Fibroblast of peridontal ligament (primary cell): ENCODE measurements around the gene TASL.
"Not testable (repeated sequence)": the region's sequence is repeated elsewhere in the genome, so short reads cannot be mapped to it uniquely, and the experiment has no call there.

Experiments
- DNase-seq: peaks from one replicate; pipeline ENCODE4 v3.0.0-alpha.2; 2010; ENCODE audit errors: extremely low read depth

TASL gene

DNA sequence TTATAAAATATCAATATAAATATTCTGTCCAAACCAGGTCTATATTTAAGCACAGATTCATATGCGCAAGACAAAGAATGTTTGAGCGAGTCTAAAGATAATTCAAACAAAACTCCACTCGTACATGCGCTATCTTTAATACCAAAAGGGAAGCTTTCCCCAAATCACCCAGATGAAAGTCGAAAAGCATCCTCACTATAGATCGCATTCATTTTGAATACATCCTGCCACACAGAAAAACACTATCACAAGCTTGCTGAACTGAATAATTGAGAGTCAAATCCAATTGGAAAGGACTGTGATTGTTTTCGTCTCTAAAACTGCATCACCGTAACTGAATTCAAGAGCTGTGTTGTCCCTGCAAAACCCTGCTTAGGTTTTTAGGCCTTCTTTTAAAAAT lies 685 bp downstream of the TASL start:
- DNase-seq = no peak

DNA sequence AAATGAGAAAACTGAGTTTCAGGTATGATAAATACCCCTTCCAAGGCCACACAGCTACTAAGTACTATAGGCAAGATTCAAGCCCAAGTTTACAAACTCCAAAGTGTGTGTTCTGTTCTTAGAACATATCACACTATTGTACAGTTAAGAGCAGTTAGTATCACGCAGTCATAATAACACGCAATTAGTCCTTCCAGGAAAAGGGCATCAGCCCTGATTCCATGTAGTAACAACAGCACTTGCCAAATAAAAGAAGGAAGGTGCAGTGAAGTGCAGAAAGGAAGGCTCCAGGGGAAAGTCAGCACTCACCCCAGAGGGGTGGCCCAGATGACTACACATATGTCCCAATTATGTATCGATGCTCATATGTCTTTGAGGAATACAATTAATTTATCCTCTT lies 4.4 kb downstream of the TASL start:
- DNase-seq = no peak

DNA sequence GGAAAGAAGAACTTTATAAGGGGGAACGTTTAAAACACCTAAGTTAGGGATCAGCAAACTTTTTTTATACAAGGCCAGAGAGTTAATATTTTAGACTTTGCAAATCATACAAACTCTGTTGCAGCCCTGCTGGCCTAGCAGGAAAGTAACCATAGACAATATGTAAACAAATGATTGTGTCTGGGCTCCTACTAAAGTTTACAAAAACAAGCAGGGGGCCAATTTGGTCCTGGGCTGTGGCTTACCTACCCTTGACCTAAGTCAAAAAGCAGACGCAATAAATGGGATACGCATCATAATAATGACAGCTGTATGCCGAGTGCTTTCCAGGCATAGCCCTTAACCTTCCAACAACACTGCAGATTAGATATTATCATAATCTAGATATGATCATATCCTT lies 4.9 kb downstream of the TASL start:
- no peak for DNase-seq

DNA sequence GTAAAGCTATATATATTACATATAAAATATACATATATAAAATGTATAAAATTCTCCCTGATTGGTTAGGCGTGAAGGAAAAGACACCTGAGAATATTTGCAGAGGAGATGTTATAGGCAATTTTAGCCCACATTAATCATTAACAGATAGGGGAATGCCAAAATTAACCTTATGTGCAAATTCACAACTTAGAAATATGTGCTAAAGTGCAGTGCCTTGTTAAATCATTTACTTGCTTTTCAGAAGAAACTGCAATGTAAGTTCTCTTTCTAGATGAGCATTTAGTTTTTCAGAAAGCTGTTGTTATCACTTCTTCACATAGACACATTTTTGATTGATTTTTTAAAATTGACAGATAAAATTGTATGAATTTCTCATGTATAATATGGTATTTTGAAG lies 5.6 kb downstream of the TASL start:
- no peak for DNase-seq

DNA sequence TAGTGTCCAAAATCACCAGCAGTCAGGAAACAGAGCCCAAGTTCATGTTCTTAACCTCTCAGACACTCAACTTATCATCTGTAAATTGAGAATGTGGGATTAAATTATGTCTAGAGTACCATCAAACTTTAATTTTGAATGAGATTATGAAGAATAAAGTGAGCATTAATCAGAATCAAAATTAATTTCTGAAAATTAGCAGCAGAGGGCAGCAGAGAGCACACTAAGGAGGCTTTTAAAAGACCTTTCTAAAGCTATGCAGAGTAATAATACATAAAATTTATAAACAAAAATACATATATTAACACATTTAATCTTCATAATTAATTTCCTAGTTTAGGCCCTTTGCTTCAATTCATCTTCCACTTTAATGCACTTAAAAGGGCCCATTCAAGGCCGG lies 7.1 kb downstream of the TASL start:
- peak; percentile 42 for DNase-seq

DNA sequence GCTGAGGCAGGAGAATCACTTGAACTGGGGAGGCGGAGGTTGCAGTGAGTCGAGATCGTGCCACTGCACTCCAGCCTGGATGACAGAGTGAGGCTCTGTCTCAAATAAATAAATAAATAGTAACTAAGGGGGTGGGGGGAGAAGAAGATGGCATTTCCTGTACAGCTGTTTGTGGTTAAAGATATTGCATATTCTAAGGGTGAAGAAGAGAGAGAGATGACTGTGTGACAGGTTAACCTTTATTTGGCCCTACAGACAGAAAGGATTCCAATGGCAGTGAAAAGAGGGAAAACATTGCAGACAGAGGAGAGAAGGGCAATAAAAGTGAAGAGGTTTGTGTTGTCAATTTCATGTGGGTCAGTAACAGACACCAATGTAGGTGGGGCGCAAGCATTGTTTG lies 9.4 kb downstream of the TASL start:
- DNase-seq = peak; percentile 0

DNA sequence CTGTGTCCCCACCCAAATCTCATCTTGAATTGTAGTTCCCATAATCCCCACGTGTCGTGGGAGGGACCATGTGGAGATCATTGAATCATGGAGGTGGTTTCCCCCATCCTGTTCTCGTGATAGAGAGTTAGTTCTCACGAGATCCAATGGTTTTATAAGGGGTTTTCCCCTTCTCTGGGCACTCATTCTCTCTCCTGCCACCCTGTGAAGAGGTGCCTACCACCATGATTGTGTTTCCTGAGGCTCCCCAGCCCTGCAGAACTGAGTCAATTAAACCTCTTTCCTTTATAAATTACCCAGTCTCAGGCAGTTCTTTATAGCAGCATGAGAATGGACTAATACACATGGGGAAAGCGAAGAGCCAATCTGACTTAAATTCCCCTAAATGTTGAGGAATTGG lies 14.5 kb downstream of the TASL start:
- DNase-seq = not testable (repeated sequence)

DNA sequence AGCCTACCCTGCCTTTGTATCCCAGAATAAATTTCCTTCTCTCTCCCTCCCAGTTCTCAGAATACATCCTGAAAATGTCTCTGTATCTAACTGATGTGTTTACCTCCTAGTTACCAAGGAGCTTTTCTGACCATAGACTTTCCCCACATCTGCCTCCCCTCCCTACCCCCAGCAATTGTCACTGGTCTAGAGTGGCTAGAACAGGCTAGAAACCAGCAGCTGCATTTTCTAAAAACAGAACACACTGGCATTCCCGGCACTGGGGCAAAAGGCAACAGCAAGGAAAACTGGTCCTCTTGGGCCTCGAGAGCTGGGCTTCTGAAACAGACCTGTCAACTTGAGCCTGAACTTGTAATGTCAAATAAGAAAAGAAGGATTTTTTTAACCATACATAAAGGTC lies 16.4 kb downstream of the TASL start:
- no peak for DNase-seq

DNA sequence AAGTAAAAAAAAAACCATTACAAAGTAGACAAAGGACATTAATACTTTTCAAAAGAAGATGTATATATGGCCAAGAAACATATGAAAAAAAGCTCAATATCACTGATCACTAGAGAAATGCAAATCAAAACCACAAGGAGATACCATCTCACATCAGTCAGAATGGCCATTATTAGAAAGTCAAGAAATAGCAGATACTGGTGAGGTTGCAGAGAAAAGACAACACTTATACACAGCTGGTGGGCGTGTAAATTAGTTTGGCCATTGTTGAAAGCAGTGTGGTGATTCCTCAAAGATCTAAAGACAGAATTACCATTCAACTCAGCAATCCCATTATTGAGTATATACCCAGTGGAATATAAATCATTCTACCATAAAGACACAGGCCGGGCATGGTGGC lies 39.3 kb downstream of the TASL start:
- DNase-seq = no peak

DNA sequence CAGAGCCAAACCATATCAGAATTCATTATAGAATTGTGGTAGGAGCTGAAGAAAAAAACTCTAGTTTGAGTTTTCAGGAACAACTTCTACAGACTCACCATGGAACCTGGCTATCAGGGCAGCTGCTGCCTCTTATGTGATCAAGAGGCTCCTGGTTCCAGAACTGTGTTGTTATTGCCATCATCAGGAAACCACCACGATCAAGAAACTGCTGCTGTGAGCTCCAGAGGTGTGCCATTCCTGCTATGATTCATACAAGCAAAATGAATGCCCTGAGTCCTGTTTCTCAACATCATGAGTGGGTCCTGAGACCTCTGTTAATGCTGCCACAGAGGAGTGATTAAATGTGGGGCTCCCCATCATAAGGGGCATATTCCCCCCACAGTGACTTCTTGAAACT lies 43.7 kb downstream of the TASL start:
- DNase-seq = no peak

DNA sequence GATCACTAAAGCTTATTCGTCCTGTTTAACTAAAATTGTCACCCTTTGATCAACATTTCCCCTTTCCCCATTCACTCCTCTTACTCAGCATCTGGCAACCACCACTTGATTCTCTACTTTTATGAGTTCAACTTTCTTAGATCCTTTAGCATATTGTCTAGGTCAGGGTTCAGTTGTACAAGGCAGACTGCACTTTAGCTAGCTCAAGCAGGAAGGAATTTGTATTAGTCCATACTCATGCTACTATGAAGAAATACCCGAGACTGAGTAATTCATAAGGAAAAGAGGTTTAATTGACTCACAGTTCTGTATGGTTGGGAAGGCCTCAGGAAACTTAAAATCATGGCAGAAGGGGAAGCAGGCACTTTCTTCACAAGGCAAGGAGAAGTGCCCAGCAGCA lies 44.3 kb downstream of the TASL start:
- no peak for DNase-seq

DNA sequence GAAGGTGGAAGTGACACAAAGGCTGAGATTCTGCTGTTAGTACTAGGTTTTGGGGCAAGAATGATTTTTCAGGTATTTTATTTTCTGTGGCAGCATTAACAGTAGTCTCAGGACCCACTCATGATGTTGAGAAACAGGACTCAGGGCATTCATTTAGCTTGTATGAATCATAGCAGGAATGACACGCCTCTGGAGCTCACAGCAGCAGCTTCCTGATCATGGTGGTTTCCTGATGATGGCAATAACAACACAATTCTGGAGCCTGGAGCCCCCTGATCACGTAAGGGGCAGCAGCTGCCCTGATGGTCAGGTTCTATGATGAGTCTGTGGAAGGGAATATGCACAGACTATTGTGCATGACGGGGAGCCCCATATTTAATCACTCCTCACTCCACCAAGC lies 47.0 kb downstream of the TASL start:
- no peak for DNase-seq

DNA sequence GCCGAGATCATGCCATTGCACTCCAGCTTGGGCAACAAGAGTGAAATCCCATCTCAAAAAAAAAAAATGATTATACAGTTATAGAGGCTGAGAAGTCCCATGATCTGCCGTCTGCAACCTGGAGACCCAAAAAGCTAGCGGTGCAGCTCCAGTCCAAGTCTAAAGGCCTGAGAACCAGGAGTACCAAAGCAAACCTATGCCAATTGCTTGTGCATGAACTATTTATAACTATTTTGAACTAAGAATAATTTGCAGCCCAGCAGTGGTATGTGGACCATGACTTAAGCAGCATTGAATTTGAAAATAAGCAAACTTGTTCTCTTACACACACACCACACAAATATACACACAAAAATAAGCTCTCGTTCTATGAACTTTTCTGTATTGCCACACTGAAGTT lies 51.8 kb downstream of the TASL start:
- DNase-seq = no peak

DNA sequence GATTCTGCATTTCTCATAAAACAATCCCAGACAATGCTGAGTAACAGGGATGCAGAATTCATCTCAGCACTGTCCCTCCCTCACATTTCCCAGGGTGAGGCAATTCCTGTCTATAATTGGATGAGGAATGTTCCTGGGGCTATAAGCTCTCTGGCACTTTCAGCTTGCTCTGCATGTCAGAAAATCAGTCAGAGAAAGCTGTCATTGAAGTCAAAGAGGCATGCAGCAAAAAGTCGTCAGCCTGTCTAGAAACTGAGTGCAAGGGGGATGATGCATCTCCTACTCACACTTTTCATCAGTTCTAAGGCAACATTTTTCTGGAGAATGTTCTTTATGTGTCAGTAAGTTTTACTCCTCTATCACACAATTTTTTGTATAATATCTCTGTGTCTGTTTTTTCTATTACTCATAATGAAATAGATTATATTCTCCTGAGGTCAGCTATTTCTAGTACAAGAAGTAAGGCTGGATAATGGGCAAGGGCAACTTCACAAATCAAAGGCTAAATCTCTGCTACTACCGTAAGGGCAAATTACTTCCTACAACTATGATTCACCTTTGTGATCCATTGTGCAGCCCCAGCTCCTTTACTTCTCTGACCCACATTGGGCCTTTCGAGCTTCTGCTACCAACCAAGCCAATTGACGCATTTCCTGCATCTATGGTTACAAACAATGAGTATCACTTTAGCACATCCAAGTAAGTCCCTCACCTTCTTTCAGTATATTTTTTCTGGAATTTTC lies 56.0 kb downstream of the TASL start:
- DNase-seq = peak; percentile 13

DNA sequence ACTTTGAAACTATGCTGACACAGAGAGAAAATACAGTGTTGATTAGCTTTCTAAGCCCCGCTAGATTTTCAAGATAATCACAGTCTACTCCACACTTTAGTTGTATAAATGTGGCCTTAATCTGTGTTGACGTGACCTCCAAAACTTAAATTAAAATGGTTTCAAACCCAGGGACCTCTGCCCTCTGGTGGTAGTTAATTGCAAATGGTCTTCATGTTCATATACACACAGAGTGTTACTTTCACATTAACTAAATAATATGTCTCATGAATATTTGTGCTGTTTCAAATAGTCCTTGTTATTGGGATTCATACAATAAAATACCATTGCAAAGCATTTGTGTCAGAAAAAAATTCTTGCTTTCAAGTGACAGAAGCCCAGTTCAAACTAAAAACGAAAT lies 64.3 kb downstream of the TASL start:
- DNase-seq = peak; percentile 15
